Measurements from ENCODE around the gene CKAP2. TPM values are rescaled to one million over a fixed set of nuclear protein-coding genes. Genes with fewer than 3 reads are reported as not detected.

Gene CKAP2
- total and polyA plus RNA-seq, 10 donors = 4.7 to 24.7 (median 18.5) TPM

GRCh38 chr13:52432456-52432855 lies 22.8 kb upstream of the CKAP2 start:
- H3K36me3 ChIP-seq = peaks cover 0 to 100% (median 66%) of the 10 kb centered on the region in 6 donors
- DNase-seq = no peak
- H3K9me3 ChIP-seq = no peaks in the 10 kb centered on the region
- H3K4me3 ChIP-seq = no peak overlapping the region
- intact Hi-C loops (cut with DNase I; ENCODE audit: low total_unique reads) = no loop called here
- TF ChIP-seq POLR2A (IDR thresholded peaks at IDR 0.05) = no peak
- TF ChIP-seq POLR2AphosphoS5 (IDR thresholded peaks at IDR 0.05) = no peak
- TF ChIP-seq CTCF (IDR thresholded peaks at IDR 0.05 in 8 of 11, conservative IDR thresholded peaks at IDR 0.05 in 3 of 11) = no peak
- no peaks in the 10 kb centered on the region for H3K27me3 ChIP-seq (replicated peaks in 1 of 7)
- WGBS, 5 donors = 90 to 98% (median 96%) methylated on average over 2 of the region's 2 CpGs
- H3K4me1 ChIP-seq = peaks cover 0 to 33% (median 5%) of the 10 kb centered on the region in 6 donors
- H3K27ac ChIP-seq = no peak overlapping the region

- TF ChIP-seq CTCF (IDR thresholded peaks at IDR 0.05 in 8 of 11, conservative IDR thresholded peaks at IDR 0.05 in 3 of 11) = no peak
- TF ChIP-seq POLR2AphosphoS5 (IDR thresholded peaks at IDR 0.05) = no peak
- TF ChIP-seq POLR2A (IDR thresholded peaks at IDR 0.05) = no peak
- peaks cover 17 to 57% (median 32%) of the 10 kb centered on the region in 6 donors for H3K4me1 ChIP-seq
- H3K4me3 ChIP-seq = no peak overlapping the region
- no peak overlapping the region for H3K27ac ChIP-seq
- intact Hi-C loops (cut with DNase I; ENCODE audit: low total_unique reads) = no loop called here
- peaks cover 0 to 42% (median 10%) of the 10 kb centered on the region in 6 donors for H3K36me3 ChIP-seq
- H3K27me3 ChIP-seq (replicated peaks in 1 of 7) = no peaks in the 10 kb centered on the region
- DNase-seq = no peak
- H3K9me3 ChIP-seq = no peaks in the 10 kb centered on the region
- 91 to 100% (median 93%) methylated on average over 1 of the region's 1 CpG for WGBS, 5 donors
Measured at GRCh38 chr13:52446265-52446664, 9.0 kb upstream of the CKAP2 start.

GRCh38 chr13:52447354-52447753 lies 7.9 kb upstream of the CKAP2 start:
- DNase-seq = no peak
- H3K4me1 ChIP-seq = peaks cover 17 to 59% (median 33%) of the 10 kb centered on the region in 6 donors
- no peak overlapping the region for H3K27ac ChIP-seq
- H3K36me3 ChIP-seq = peaks cover 0 to 31% (median 2%) of the 10 kb centered on the region in 6 donors
- TF ChIP-seq POLR2A (IDR thresholded peaks at IDR 0.05) (no peak), CTCF (IDR thresholded peaks at IDR 0.05 in 8 of 11, conservative IDR thresholded peaks at IDR 0.05 in 3 of 11) (no peak), POLR2AphosphoS5 (IDR thresholded peaks at IDR 0.05) (no peak)
- no peak overlapping the region for H3K4me3 ChIP-seq
- 73 to 88% (median 85%) methylated on average over 2 of the region's 2 CpGs for WGBS, 5 donors
- H3K27me3 ChIP-seq (replicated peaks in 1 of 7) = no peaks in the 10 kb centered on the region
- intact Hi-C loops (cut with DNase I; ENCODE audit: low total_unique reads) = no loop called here
- H3K9me3 ChIP-seq = no peaks in the 10 kb centered on the region

- Histone ChIP-seq H3K27me3 (replicated peaks in 1 of 7) (no peaks in the 10 kb centered on the region), H3K9me3 (no peaks in the 10 kb centered on the region), H3K27ac (peak overlapping the region in 1 of 8 donors; percentile 98), H3K4me1 (peaks cover 17 to 58% (median 33%) of the 10 kb centered on the region in 6 donors), H3K4me3 (peak overlapping the region in 3 of 8 donors; percentile 4 to 77 (median 72)), H3K36me3 (peaks cover 0 to 29% (median 2%) of the 10 kb centered on the region in 6 donors)
- DNase-seq = no peak
- intact Hi-C loops (cut with DNase I; ENCODE audit: low total_unique reads) = no loop called here
- TF ChIP-seq POLR2AphosphoS5 (IDR thresholded peaks at IDR 0.05) (no peak), POLR2A (IDR thresholded peaks at IDR 0.05) (no peak), CTCF (IDR thresholded peaks at IDR 0.05 in 8 of 11, conservative IDR thresholded peaks at IDR 0.05 in 3 of 11) (no peak)
- WGBS, 5 donors = 73 to 88% (median 79%) methylated on average over 5 of the region's 5 CpGs
Measured at GRCh38 chr13:52447815-52448552, 7.3 kb upstream of the CKAP2 start.
